Measurements from ENCODE around the gene GRIK2. TPM values are rescaled to one million over a fixed set of nuclear protein-coding genes. Genes with fewer than 3 reads are reported as not detected.

Gene GRIK2
- total and polyA plus RNA-seq, 7 donors: 0.25 to 8.9 (median 2.1) TPM; not detected in 2

DNA sequence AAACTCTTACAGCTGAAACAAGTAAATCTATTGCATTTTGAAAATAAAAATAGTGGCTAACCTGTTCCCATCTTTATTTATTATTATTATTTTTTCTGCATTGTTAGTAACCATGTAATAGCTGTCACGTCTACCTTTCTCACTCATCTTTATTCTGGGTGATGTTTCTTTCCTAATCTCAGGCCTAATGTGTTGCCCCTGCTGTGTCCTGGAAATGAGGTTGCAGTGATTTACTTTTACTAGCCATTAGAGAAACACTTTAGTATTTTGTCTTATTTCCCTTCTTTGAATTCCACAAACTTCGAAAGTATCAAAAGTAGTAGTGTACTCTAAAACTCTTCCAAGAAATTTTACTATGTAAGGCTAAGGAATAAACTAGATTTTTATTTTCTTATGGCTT, 546.9 kb downstream of the GRIK2 start:
- 76 to 82% methylated on average over 2 of the region's 2 CpGs for WGBS, 2 donors
- DNase-seq: no peak
- Histone ChIP-seq H3K36me3 (no peaks in the 10 kb centered on the region), H3K27me3 (no peaks in the 10 kb centered on the region), H3K9me3 (no peaks in the 10 kb centered on the region), H3K4me3 (no peak overlapping the region), H3K4me1 (no peaks in the 10 kb centered on the region), H3K27ac (no peak overlapping the region)
- TF ChIP-seq, protein P1, sequence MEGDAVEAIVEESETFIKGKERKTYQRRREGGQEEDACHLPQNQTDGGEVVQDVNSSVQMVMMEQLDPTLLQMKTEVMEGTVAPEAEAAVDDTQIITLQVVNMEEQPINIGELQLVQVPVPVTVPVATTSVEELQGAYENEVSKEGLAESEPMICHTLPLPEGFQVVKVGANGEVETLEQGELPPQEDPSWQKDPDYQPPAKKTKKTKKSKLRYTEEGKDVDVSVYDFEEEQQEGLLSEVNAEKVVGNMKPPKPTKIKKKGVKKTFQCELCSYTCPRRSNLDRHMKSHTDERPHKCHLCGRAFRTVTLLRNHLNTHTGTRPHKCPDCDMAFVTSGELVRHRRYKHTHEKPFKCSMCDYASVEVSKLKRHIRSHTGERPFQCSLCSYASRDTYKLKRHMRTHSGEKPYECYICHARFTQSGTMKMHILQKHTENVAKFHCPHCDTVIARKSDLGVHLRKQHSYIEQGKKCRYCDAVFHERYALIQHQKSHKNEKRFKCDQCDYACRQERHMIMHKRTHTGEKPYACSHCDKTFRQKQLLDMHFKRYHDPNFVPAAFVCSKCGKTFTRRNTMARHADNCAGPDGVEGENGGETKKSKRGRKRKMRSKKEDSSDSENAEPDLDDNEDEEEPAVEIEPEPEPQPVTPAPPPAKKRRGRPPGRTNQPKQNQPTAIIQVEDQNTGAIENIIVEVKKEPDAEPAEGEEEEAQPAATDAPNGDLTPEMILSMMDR (IDR thresholded peaks at IDR 0.05): no peak
- TF ChIP-seq EP300 (IDR thresholded peaks at IDR 0.05) (no peak), POLR2AphosphoS5 (IDR thresholded peaks at IDR 0.05) (no peak), POLR2A (IDR thresholded peaks at IDR 0.05) (no peak)
- intact Hi-C loops (cut with DNase I): no loop called here

DNA sequence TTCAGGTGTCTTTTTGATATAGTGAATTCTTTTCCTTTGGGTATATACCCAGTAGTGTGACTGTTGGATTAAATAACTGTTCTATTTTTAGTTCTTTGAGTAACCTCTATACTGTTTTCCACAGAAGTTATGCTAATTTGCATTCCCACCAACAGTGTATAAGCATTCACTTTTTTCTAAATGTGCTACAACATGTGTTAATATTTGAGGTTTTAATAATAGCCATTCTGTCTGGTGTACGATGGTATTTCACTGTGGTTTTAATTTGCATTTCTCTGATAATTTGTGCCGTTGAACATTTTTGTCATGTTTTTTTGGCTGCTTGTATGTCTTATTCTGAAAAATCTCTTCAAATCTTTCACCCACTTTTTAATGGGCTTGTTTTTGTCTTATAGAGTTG, 563.5 kb downstream of the GRIK2 start:
- H3K27ac ChIP-seq: no peak overlapping the region
- H3K27me3 ChIP-seq: no peaks in the 10 kb centered on the region
- H3K36me3 ChIP-seq: no peaks in the 10 kb centered on the region
- no peaks in the 10 kb centered on the region for H3K9me3 ChIP-seq
- TF ChIP-seq EP300 (IDR thresholded peaks at IDR 0.05) (no peak), POLR2A (IDR thresholded peaks at IDR 0.05) (no peak), POLR2AphosphoS5 (IDR thresholded peaks at IDR 0.05) (no peak)
- TF ChIP-seq, protein P1 (IDR thresholded peaks at IDR 0.05): no peak
- H3K4me3 ChIP-seq: no peak overlapping the region
- no peak for DNase-seq
- intact Hi-C loops (cut with DNase I): no loop called here
- WGBS, 2 donors: 64 to 92% methylated on average over 2 of the region's 2 CpGs
- no peaks in the 10 kb centered on the region for H3K4me1 ChIP-seq

DNA sequence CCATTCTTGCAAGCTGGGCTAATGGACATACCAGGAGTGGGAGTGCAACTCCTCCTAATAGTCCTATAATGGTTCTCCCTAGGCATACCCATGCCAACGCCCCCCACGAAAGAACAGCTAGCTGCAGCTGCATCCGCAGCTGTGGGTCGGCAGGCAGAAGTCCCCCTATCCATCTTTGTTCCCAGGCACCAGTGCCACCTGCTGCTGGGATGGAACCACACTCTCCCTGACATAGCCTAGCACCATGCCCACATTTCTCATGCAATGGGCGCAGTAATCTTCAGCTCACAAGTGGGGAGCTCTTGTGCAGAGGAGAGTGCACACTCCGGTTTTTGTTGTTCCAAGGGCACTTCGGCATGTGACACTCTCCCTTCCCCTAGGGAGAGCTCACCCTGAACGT, 567.8 kb downstream of the GRIK2 start:
- DNase-seq: no peak
- Histone ChIP-seq H3K4me3 (no peak overlapping the region), H3K9me3 (peaks cover 0 to 3% (median 0%) of the 10 kb centered on the region in 4 donors), H3K27ac (no peak overlapping the region), H3K4me1 (no peaks in the 10 kb centered on the region), H3K27me3 (no peaks in the 10 kb centered on the region), H3K36me3 (no peaks in the 10 kb centered on the region)
- 87% methylated on average over 8 of the region's 8 CpGs for WGBS, 2 donors
- intact Hi-C loops (cut with DNase I): no loop called here
- TF ChIP-seq, protein P1 (IDR thresholded peaks at IDR 0.05): no peak
- TF ChIP-seq EP300 (IDR thresholded peaks at IDR 0.05): no peak
- no peak for TF ChIP-seq POLR2A (IDR thresholded peaks at IDR 0.05)
- TF ChIP-seq POLR2AphosphoS5 (IDR thresholded peaks at IDR 0.05): no peak

DNA sequence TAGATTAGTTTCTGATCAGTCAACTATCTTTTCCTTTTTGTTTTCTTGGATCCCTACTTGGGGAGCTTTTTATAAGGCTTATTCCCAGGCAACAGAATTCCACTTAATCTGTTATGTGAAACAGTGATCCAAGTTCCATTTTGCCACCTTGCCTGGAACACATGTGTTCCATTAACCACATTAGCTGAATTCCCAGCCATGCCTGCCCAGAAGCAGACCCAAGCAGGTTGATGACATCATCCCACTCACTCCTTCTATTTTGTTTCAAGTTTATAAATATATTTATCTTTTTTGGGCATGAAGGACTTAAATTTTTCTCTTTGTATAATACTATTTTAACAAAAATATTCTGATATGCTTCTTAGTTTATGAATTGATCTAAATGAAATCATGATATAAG, 587.4 kb downstream of the GRIK2 start:
- H3K27ac ChIP-seq: no peak overlapping the region
- no peaks in the 10 kb centered on the region for H3K36me3 ChIP-seq
- TF ChIP-seq POLR2AphosphoS5 (IDR thresholded peaks at IDR 0.05) (no peak), POLR2A (IDR thresholded peaks at IDR 0.05) (no peak)
- H3K4me1 ChIP-seq: no peaks in the 10 kb centered on the region
- no peaks in the 10 kb centered on the region for H3K27me3 ChIP-seq
- intact Hi-C loops (cut with DNase I): no loop called here
- DNase-seq: no peak
- no peaks in the 10 kb centered on the region for H3K9me3 ChIP-seq
- H3K4me3 ChIP-seq: no peak overlapping the region

DNA sequence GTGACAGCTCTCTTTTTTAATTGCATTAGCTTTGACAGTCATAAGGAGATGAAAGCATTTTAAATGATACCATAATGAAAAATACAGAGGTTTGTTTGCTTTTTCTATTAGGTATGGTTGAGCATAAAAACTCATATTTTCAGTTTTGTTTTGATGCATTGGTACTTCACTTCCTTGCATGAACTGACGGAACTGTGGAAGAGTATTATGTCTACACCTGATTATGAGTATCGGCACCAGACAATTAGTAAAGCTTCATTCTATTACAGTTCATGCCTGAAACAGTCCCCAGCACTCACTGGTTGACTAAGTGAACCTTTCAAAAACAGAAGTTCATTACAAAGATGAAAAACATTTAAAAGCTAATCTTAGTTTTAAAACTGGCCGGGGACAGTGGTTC, 593.0 kb downstream of the GRIK2 start:
- intact Hi-C loops (cut with DNase I): no loop called here
- DNase-seq: no peak
- Histone ChIP-seq H3K27ac (no peak overlapping the region), H3K4me1 (no peaks in the 10 kb centered on the region), H3K4me3 (no peak overlapping the region), H3K27me3 (no peaks in the 10 kb centered on the region), H3K36me3 (no peaks in the 10 kb centered on the region), H3K9me3 (no peaks in the 10 kb centered on the region)
- 88 to 91% methylated on average over 3 of the region's 3 CpGs for WGBS, 2 donors
- TF ChIP-seq EP300 (IDR thresholded peaks at IDR 0.05): no peak
- TF ChIP-seq, protein P1 (IDR thresholded peaks at IDR 0.05): no peak
- TF ChIP-seq POLR2AphosphoS5 (IDR thresholded peaks at IDR 0.05): no peak
- TF ChIP-seq POLR2A (IDR thresholded peaks at IDR 0.05): no peak
